Fibroblast of mammary gland (primary cell): ENCODE results near the gene CBX7.

Source experiments
- DNase-seq: peaks from one replicate; pipeline ENCODE4 v3.0.0-alpha.2; 2010; ENCODE audit warnings: low read depth
- H3K4me3 ChIP-seq: 2 replicates; pipeline ENCODE4 v1.5.1; 2011; ENCODE audit warnings: low read depth, mild to moderate bottlenecking, low read length, moderate library complexity; ENCODE audit not compliant: control insufficient read depth
- CTCF ChIP-seq: conservative IDR thresholded peaks from 2 replicates; pipeline ENCODE4 v1.5.1; 2011; ENCODE audit warnings: low read depth, low read length, inconsistent platforms; ENCODE audit not compliant: control insufficient read depth, insufficient read depth

CBX7 gene

GRCh38 chr22:39084666-39085065, 67.8 kb downstream of the CBX7 start:
- no peak for TF ChIP-seq CTCF

GRCh38 chr22:39083212-39084165, 69.0 kb downstream of the CBX7 start:
- no peak overlapping the region for H3K4me3 ChIP-seq
- DNase-seq = no peak
- TF ChIP-seq CTCF = no peak

More at GRCh38 chr22:39084666-39085065, 67.8 kb downstream of the CBX7 start:
- no peak overlapping the region for H3K4me3 ChIP-seq
- no peak for DNase-seq

GRCh38 chr22:39081598-39081997, 70.9 kb downstream of the CBX7 start:
- TF ChIP-seq CTCF = no peak
- H3K4me3 ChIP-seq = no peak overlapping the region
- DNase-seq = no peak

GRCh38 chr22:39081016-39081415, 71.5 kb downstream of the CBX7 start:
- no peak for DNase-seq
- TF ChIP-seq CTCF = no peak
- no peak overlapping the region for H3K4me3 ChIP-seq
